ENCODE results near the gene LCN12. TPM values are rescaled to one million over a fixed set of nuclear protein-coding genes. Genes with fewer than 3 reads are reported as not detected.
A peak's percentile ranks its signal among the peaks of the same experiment; 100 is the strongest.

Gene LCN12
- total RNA-seq, 4 donors from 2014 or later: not detected

DNA sequence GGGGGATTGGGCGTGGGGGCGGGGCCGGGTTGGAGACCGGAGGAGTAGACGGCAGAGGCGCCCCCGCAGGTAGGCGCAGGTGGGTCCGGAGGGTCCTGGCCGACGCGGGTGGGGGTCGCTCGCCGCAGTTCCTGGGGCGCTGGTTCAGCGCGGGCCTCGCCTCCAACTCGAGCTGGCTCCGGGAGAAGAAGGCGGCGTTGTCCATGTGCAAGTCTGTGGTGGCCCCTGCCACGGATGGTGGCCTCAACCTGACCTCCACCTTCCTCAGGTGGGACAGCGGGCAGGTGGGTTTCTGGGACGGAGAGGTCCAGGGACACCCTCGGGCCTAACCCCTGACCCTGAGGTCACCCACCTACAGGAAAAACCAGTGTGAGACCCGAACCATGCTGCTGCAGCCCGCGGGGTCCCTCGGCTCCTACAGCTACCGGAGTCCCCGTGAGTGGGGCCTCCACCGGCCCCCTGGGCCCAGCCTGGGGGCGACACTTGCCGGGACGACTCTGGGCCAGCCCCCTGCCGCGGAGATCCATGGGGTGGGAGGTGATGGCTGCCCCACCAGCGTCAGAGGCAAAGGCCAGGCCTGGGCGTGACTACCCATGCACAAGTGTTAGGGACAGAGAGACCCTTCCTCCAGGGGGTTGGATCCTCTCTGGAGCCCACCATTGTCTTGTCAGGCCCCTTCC, 26.9 kb downstream of the LCN12 start:
- no peaks in the 10 kb centered on the region for H3K36me3 ChIP-seq
- H3K4me1 ChIP-seq: peaks cover 13 to 58% (median 23%) of the 10 kb centered on the region in 3 donors
- no peaks in the 10 kb centered on the region for H3K9me3 ChIP-seq
- intact Hi-C loops (cut with DNase I): no loop called here
- WGBS, 2 donors: 72% methylated on average over 10 of the region's 41 CpGs; no CpG with 5 or more reads in 1 of the 2 donors
- TF ChIP-seq, protein P1, sequence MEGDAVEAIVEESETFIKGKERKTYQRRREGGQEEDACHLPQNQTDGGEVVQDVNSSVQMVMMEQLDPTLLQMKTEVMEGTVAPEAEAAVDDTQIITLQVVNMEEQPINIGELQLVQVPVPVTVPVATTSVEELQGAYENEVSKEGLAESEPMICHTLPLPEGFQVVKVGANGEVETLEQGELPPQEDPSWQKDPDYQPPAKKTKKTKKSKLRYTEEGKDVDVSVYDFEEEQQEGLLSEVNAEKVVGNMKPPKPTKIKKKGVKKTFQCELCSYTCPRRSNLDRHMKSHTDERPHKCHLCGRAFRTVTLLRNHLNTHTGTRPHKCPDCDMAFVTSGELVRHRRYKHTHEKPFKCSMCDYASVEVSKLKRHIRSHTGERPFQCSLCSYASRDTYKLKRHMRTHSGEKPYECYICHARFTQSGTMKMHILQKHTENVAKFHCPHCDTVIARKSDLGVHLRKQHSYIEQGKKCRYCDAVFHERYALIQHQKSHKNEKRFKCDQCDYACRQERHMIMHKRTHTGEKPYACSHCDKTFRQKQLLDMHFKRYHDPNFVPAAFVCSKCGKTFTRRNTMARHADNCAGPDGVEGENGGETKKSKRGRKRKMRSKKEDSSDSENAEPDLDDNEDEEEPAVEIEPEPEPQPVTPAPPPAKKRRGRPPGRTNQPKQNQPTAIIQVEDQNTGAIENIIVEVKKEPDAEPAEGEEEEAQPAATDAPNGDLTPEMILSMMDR (IDR thresholded peaks at IDR 0.05): no peak
- TF ChIP-seq POLR2A (IDR thresholded peaks at IDR 0.05): no peak
- peak overlapping the region in 1 of 4 donors; percentile 8 for H3K4me3 ChIP-seq
- peaks cover 0 to 26% (median 0%) of the 10 kb centered on the region in 4 donors for H3K27me3 ChIP-seq
- peak overlapping the region in 2 of 4 donors; percentile 33 to 55 for H3K27ac ChIP-seq
- DNase-seq: no peak

DNA sequence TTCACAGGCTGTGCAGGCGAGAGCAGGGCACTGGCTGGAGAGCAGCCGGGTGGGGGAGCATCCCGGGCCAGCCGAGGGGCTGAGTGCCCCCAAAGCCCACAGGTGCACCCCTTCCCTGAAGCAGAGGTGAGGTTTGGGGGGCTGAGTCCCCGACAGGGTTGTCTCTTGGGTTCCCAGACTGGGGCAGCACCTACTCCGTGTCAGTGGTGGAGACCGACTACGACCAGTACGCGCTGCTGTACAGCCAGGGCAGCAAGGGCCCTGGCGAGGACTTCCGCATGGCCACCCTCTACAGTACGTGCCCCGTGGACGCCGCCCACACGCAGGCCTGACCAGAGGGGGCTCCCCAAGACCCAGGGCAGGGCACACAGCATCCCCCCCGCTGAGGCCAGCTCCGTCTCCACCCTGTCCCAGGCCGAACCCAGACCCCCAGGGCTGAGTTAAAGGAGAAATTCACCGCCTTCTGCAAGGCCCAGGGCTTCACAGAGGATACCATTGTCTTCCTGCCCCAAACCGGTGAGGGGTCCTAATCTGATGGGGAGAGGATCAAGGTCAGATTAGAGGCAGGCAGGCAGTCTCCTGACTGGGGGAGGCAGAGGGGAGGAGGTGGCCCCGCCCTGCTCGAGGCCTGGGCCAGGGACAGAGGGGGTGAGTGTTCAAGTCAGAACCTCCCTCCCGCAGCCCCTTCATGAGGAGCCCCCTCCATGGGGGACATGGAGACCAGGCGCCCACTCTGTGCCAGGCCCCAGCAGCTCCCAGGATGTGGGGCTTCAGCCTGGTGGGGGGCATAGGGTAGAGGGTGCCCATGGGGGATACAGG, 27.9 kb downstream of the LCN12 start:
- TF ChIP-seq POLR2A (IDR thresholded peaks at IDR 0.05): no peak
- TF ChIP-seq, protein P1 (IDR thresholded peaks at IDR 0.05): no peak
- peaks cover 8 to 55% (median 22%) of the 10 kb centered on the region in 3 donors for H3K4me1 ChIP-seq
- H3K36me3 ChIP-seq: no peaks in the 10 kb centered on the region
- no peak for DNase-seq
- peaks cover 0 to 36% (median 6%) of the 10 kb centered on the region in 4 donors for H3K27me3 ChIP-seq
- peak overlapping the region in 2 of 4 donors; percentile 9 to 71 for H3K27ac ChIP-seq
- H3K4me3 ChIP-seq: no peak overlapping the region
- no peaks in the 10 kb centered on the region for H3K9me3 ChIP-seq
- 81 to 94% methylated on average over 10 to 12 of the region's 26 CpGs for WGBS, 2 donors
- intact Hi-C loops (cut with DNase I): no loop called here

DNA sequence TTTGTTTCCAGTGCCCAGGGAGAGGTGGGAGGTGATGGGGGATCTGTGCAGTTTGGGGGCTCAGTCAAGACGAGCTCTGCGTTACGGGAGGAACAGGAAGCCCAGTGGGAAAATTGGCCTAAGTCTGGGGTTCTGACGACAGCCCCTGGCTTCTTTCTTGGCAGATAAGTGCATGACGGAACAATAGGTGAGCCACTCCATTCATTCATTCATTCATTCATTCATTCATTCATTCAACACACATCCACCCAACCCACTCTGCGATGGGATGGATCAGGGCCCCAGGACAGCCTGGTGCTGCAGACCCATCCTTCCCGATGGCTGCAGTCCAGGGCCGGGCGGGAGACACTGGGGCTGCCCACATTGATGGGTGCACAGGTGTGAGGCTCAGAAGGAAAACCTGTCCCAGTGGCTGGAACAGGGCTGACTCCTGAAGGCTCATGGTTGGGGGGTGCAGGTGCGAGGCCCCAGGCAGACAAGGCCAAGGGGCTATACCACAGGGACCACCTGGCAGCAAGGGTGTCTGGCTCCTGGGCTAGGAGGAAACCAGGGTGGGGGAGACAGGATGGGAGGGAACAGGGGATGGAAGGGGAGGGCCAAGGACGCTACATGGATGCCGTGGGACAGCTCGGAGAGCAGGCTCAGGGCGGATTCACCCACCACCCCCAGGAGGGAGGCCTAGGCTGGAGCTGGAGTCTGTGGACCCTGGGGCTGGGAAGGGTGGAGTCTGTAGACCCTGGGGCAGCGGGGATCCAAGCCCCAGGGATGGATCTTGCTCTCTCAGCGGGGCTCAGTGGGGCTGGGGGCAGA, 28.8 kb downstream of the LCN12 start:
- Histone ChIP-seq H3K9me3 (no peaks in the 10 kb centered on the region), H3K4me1 (peaks cover 0 to 54% (median 13%) of the 10 kb centered on the region in 3 donors), H3K27ac (peak overlapping the region; percentile 30 to 71 (median 50)), H3K4me3 (no peak overlapping the region), H3K27me3 (peaks cover 3 to 45% (median 15%) of the 10 kb centered on the region in 4 donors), H3K36me3 (no peaks in the 10 kb centered on the region)
- intact Hi-C loops (cut with DNase I): no loop called here
- 74 to 77% methylated on average over 10 to 16 of the region's 16 CpGs for WGBS, 2 donors
- TF ChIP-seq, protein P1 (IDR thresholded peaks at IDR 0.05): no peak
- no peak for TF ChIP-seq POLR2A (IDR thresholded peaks at IDR 0.05)
- DNase-seq: no peak

DNA sequence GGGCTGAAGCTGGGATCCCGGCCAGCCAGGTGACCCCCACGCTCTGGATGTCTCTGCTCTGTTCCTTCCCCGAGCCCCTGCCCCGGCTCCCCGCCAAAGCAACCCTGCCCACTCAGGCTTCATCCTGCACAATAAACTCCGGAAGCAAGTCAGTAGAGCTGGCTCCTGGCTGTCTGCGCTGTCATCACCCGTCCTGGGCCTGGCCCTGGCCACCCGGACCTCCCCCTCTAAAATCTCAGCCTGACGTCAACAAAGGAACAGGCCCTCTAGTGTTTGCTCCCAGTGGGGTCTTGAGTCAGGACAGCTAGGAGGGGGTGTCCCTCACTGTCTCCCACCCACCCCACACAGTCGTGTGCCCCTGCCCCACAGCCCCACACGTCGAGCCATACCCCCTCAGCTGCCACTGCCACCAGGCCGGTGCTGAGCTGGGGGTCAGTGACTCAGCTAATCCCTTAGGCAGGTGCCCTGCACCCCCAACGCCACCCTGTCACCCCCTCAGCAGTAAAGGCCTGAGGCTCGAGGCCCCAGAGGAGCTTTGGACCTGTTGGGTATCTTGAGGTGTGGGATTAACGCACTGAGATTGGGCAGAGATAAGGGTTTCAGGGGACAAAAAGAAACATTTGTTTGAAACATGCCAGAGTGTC, 29.6 kb downstream of the LCN12 start:
- intact Hi-C loops (cut with DNase I): no loop called here
- Histone ChIP-seq H3K36me3 (no peaks in the 10 kb centered on the region), H3K4me3 (no peak overlapping the region), H3K9me3 (no peaks in the 10 kb centered on the region), H3K27me3 (peaks cover 3 to 54% (median 17%) of the 10 kb centered on the region in 4 donors), H3K27ac (peak overlapping the region in 2 of 4 donors; percentile 65 to 71), H3K4me1 (peaks cover 0 to 46% (median 11%) of the 10 kb centered on the region in 3 donors)
- WGBS, 2 donors: 62 to 80% methylated on average over 1 to 7 of the region's 17 CpGs
- no peak for TF ChIP-seq POLR2A (IDR thresholded peaks at IDR 0.05)
- TF ChIP-seq, protein P1 (IDR thresholded peaks at IDR 0.05): no peak
- DNase-seq: no peak

Measured in esophagus squamous epithelium (tissue), 5 donors.